ENCODE data around the gene BPI. TPM values are rescaled to one million over a fixed set of nuclear protein-coding genes. Genes with fewer than 3 reads are reported as not detected.
A peak's percentile ranks its signal among the peaks of the same experiment; 100 is the strongest.

Gene BPI
- total RNA-seq, 1 donor from 2014 or later: not detected

GRCh38 chr20:38296433-38296832 lies 7.5 kb upstream of the BPI start:
- H3K36me3 Mint-ChIP-seq: no peaks in the 10 kb centered on the region
- Histone ChIP-seq H4K20me1 (ENCODE audit: low read depth) (no peaks in the 10 kb centered on the region), H3K9ac (no peak overlapping the region), H3K9me3 (ENCODE audit: low read depth) (no peaks in the 10 kb centered on the region), H3K36me3 (no peaks in the 10 kb centered on the region), H3K27me3 (no peaks in the 10 kb centered on the region), H3K27ac (no peak overlapping the region), H3F3A (ENCODE audit: low read depth) (no peaks in the 10 kb centered on the region), H3K4me3 (no peak overlapping the region), H2AFZ (replicated peaks) (no peak overlapping the region), H3K4me2 (no peak overlapping the region), H3K4me1 (peaks cover 19% of the 10 kb centered on the region), H3K79me2 (ENCODE audit: low read depth) (no peaks in the 10 kb centered on the region)
- TF ChIP-seq CTCF (IDR thresholded peaks at IDR 0.05) (no peak), EZH2 (IDR thresholded peaks at IDR 0.05) (no peak), EZH2phosphoT487 (IDR thresholded peaks at IDR 0.05) (no peak)
- H3K4me3 Mint-ChIP-seq: no peak overlapping the region
- H3K4me1 Mint-ChIP-seq: peaks cover 25% of the 10 kb centered on the region
- H3K27ac Mint-ChIP-seq: no peak overlapping the region
- peaks cover 7% of the 10 kb centered on the region for H3K27me3 Mint-ChIP-seq (ENCODE audit: insufficient read depth, low read depth)
- peaks cover 2% of the 10 kb centered on the region for H3K9me3 Mint-ChIP-seq
- DNase-seq (ENCODE audit: low spot score): no peak

GRCh38 chr20:38297916-38298674 lies 5.9 kb upstream of the BPI start:
- Mint-ChIP-seq H3K27ac (no peak overlapping the region), H3K9me3 (peaks cover 2% of the 10 kb centered on the region), H3K4me1 (peaks cover 29% of the 10 kb centered on the region), H3K36me3 (no peaks in the 10 kb centered on the region), H3K4me3 (no peak overlapping the region), H3K27me3 (ENCODE audit: insufficient read depth, low read depth) (peaks cover 3% of the 10 kb centered on the region)
- Histone ChIP-seq H2AFZ (replicated peaks) (no peak overlapping the region), H3K27me3 (no peaks in the 10 kb centered on the region), H3K79me2 (ENCODE audit: low read depth) (no peaks in the 10 kb centered on the region), H3K4me2 (no peak overlapping the region), H3K4me3 (no peak overlapping the region), H3K4me1 (peaks cover 23% of the 10 kb centered on the region), H3K9ac (no peak overlapping the region), H3K27ac (no peak overlapping the region), H3F3A (ENCODE audit: low read depth) (no peaks in the 10 kb centered on the region), H3K9me3 (ENCODE audit: low read depth) (no peaks in the 10 kb centered on the region), H4K20me1 (ENCODE audit: low read depth) (no peaks in the 10 kb centered on the region), H3K36me3 (no peaks in the 10 kb centered on the region)
- no peak for DNase-seq (ENCODE audit: low spot score)
- TF ChIP-seq CTCF (IDR thresholded peaks at IDR 0.05): no peak
- no peak for TF ChIP-seq EZH2 (IDR thresholded peaks at IDR 0.05)
- TF ChIP-seq EZH2phosphoT487 (IDR thresholded peaks at IDR 0.05): no peak

- no peaks in the 10 kb centered on the region for H3K9me3 ChIP-seq (ENCODE audit: low read depth)
- H3F3A ChIP-seq (ENCODE audit: low read depth): no peaks in the 10 kb centered on the region
- TF ChIP-seq EZH2phosphoT487 (IDR thresholded peaks at IDR 0.05) (no peak), CTCF (IDR thresholded peaks at IDR 0.05) (no peak), EZH2 (IDR thresholded peaks at IDR 0.05) (no peak)
- H3K9ac ChIP-seq: no peak overlapping the region
- H3K4me1 ChIP-seq: peaks cover 16% of the 10 kb centered on the region
- peaks cover 30% of the 10 kb centered on the region for H3K4me1 Mint-ChIP-seq
- no peaks in the 10 kb centered on the region for H4K20me1 ChIP-seq (ENCODE audit: low read depth)
- H3K27me3 ChIP-seq: no peaks in the 10 kb centered on the region
- no peaks in the 10 kb centered on the region for H3K79me2 ChIP-seq (ENCODE audit: low read depth)
- H2AFZ ChIP-seq (replicated peaks): peak overlapping the region; percentile 91
- no peak overlapping the region for H3K4me2 ChIP-seq
- no peaks in the 10 kb centered on the region for H3K36me3 Mint-ChIP-seq
- DNase-seq (ENCODE audit: low spot score): no peak
- H3K36me3 ChIP-seq: no peaks in the 10 kb centered on the region
- H3K4me3 ChIP-seq: no peak overlapping the region
- no peak overlapping the region for H3K4me3 Mint-ChIP-seq
- H3K27me3 Mint-ChIP-seq (ENCODE audit: insufficient read depth, low read depth): peaks cover 3% of the 10 kb centered on the region
- H3K27ac Mint-ChIP-seq: peak overlapping the region; percentile 72
- no peaks in the 10 kb centered on the region for H3K9me3 Mint-ChIP-seq
- H3K27ac ChIP-seq: no peak overlapping the region
These were observed 5.1 kb upstream of the BPI start for GRCh38 chr20:38298768-38299288.
